ENCODE results near the gene RCCD1. TPM values are rescaled to one million over a fixed set of nuclear protein-coding genes. Genes with fewer than 3 reads are reported as not detected.

RCCD1 gene
- total and polyA plus RNA-seq, 2 donors from 2014 or later = 11.6 TPM

- H3K27ac ChIP-seq (ENCODE audit: low read depth in 2 of 2, low read length in 2 of 2) = no peak overlapping the region
- peak in 1 of 5 donors; percentile 71 for DNase-seq
- no peaks in the 10 kb centered on the region for H3K9me3 ChIP-seq (ENCODE audit: control insufficient read depth in 2 of 3, insufficient read depth in 1 of 3, low read length in 3 of 3)
- H3K4me1 ChIP-seq (ENCODE audit: control insufficient read depth in 2 of 3, insufficient read depth in 2 of 3, low read depth in 1 of 3, low read length in 3 of 3) = no peaks in the 10 kb centered on the region
- no peaks in the 10 kb centered on the region for H3K27me3 ChIP-seq (ENCODE audit: control insufficient read depth, insufficient read depth, low read length)
- intact Hi-C loops (cut with DNase I) = no loop called here
- no peak overlapping the region for H3K9ac ChIP-seq (ENCODE audit: low read length in 3 of 3)
- FAIRE-seq = no peak
- H3K4me3 ChIP-seq (ENCODE audit: low read length in 3 of 3) = no peak overlapping the region
- TF ChIP-seq CTCF (IDR thresholded peaks at IDR 0.05; ENCODE audit: borderline replicate concordance, extremely low read depth, insufficient read depth) = no peak
- H3K36me3 ChIP-seq (ENCODE audit: control insufficient read depth in 2 of 3, insufficient read depth in 3 of 3, low read length in 3 of 3) = peaks cover 0 to 25% (median 24%) of the 10 kb centered on the region in 3 donors
These were observed 4.6 kb upstream of the RCCD1 start for GRCh38 chr15:90949979-90950675.

GRCh38 chr15:90950676-90951075 lies 4.0 kb upstream of the RCCD1 start:
- intact Hi-C loops (cut with DNase I) = no loop called here
- Histone ChIP-seq H3K4me3 (ENCODE audit: low read length in 3 of 3) (no peak overlapping the region), H3K9ac (ENCODE audit: low read length in 3 of 3) (no peak overlapping the region), H3K27me3 (ENCODE audit: control insufficient read depth, insufficient read depth, low read length) (no peaks in the 10 kb centered on the region), H3K9me3 (ENCODE audit: control insufficient read depth in 2 of 3, insufficient read depth in 1 of 3, low read length in 3 of 3) (no peaks in the 10 kb centered on the region), H3K27ac (ENCODE audit: low read depth in 2 of 2, low read length in 2 of 2) (no peak overlapping the region), H3K36me3 (ENCODE audit: control insufficient read depth in 2 of 3, insufficient read depth in 3 of 3, low read length in 3 of 3) (peaks cover 0 to 25% (median 24%) of the 10 kb centered on the region in 3 donors), H3K4me1 (ENCODE audit: control insufficient read depth in 2 of 3, insufficient read depth in 2 of 3, low read depth in 1 of 3, low read length in 3 of 3) (peaks cover 0 to 4% (median 0%) of the 10 kb centered on the region in 3 donors)
- no peak for TF ChIP-seq CTCF (IDR thresholded peaks at IDR 0.05; ENCODE audit: borderline replicate concordance, extremely low read depth, insufficient read depth)
- DNase-seq (no peak), FAIRE-seq (no peak)

GRCh38 chr15:90952901-90953677 lies 1.6 kb upstream of the RCCD1 start:
- H3K4me3 ChIP-seq (ENCODE audit: low read length in 3 of 3) = no peak overlapping the region
- H3K36me3 ChIP-seq (ENCODE audit: control insufficient read depth in 2 of 3, insufficient read depth in 3 of 3, low read length in 3 of 3) = peaks cover 0 to 20% (median 16%) of the 10 kb centered on the region in 3 donors
- DNase-seq (peak in 1 of 5 donors; percentile 70), FAIRE-seq (no peak)
- intact Hi-C loops (cut with DNase I) = no loop called here
- H3K27me3 ChIP-seq (ENCODE audit: control insufficient read depth, insufficient read depth, low read length) = no peaks in the 10 kb centered on the region
- no peak for TF ChIP-seq CTCF (IDR thresholded peaks at IDR 0.05; ENCODE audit: borderline replicate concordance, extremely low read depth, insufficient read depth)
- no peak overlapping the region for H3K9ac ChIP-seq (ENCODE audit: low read length in 3 of 3)
- no peak overlapping the region for H3K27ac ChIP-seq (ENCODE audit: low read depth in 2 of 2, low read length in 2 of 2)
- peaks cover 0 to 12% (median 5%) of the 10 kb centered on the region in 3 donors for H3K4me1 ChIP-seq (ENCODE audit: control insufficient read depth in 2 of 3, insufficient read depth in 2 of 3, low read depth in 1 of 3, low read length in 3 of 3)
- no peaks in the 10 kb centered on the region for H3K9me3 ChIP-seq (ENCODE audit: control insufficient read depth in 2 of 3, insufficient read depth in 1 of 3, low read length in 3 of 3)

Measured in kidney (tissue), 14 donors.